K562 (cell line): ENCODE measurements around the gene KCNK3. TPM values are rescaled to one million over a fixed set of nuclear protein-coding genes. Genes with fewer than 3 reads are reported as not detected.

Experiments
- ATAC-seq: fragments of 200-7000 bp; cut with Tn5 transposase; 3 replicates; pipeline ENCODE4 v1.9.1; 2020; ENCODE audit warnings: moderate library complexity
- BruUV-seq: library from RNA; stranded (reverse); fragments of 400-500 nt; replicated peaks from 2 replicates; lab custom pipeline; 2021; lab: Mats Ljungman, UMichigan
- CTCF ChIA-PET: fragments of 300-600 bp; formaldehyde crosslinking; extraction: SDS; loops from one replicate; lab custom pipeline; 2021; ENCODE audit warnings: low intra/inter-chr PET ratio; lab: Yijun Ruan, JAX
- POLR2A ChIA-PET: fragments of 300-600, 350-650 bp; sonication (Branson Sonifier 250); formaldehyde crosslinking; extraction: SDS; loops from one replicate; lab custom pipeline; 2021; ENCODE audit warnings: antibody characterized with exemption, inconsistent platforms; lab: Yijun Ruan, JAX
- DNase-seq, 4 experiments: peaks; one replicate each; pipeline versions ENCODE4 v3.0.0 to v3.0.0-alpha.2; 2011 to 2018; ENCODE audit warnings: low spot score in 3 of 4, mixed read lengths in 3 of 4; ENCODE audit errors: extremely low read depth in 1 of 4
- FAIRE-seq: peaks from 2 replicates; lab custom pipeline; 2011; peaks lifted over from hg19 to GRCh38; lab: Jason Lieb, UNC
- H2AFZ ChIP-seq: 2 replicates; pipeline ENCODE4 v1.6.0; 2011; ENCODE audit warnings: low read depth, low read length, control low read depth, inconsistent platforms
- H3K27ac ChIP-seq: fragments of 200-600 bp; 3 replicates; pipeline ENCODE4 v1.8.0; 2011; ENCODE audit warnings: low read depth, mild to moderate bottlenecking, control low read depth, inconsistent platforms, low read length, moderate library complexity, mixed read lengths; ENCODE audit errors: extremely low read depth
- H3K27me3 ChIP-seq, 2 experiments: fragments of 300-600 bp in 1 of 2; 2 replicates in 1 of 2; 3 replicates in 1 of 2; pipeline versions ENCODE4 v1.6.0 to v1.8.0; 2011; ENCODE audit warnings: inconsistent platforms in 2 of 2, low read length in 2 of 2, mild to moderate bottlenecking in 1 of 2, mixed read lengths in 1 of 2, moderate library complexity in 1 of 2; ENCODE audit not compliant: control insufficient read depth in 2 of 2, insufficient read depth in 2 of 2
- H3K36me3 ChIP-seq: fragments of 300-600 bp; 3 replicates; pipeline ENCODE4 v1.8.0; 2011; ENCODE audit warnings: mild to moderate bottlenecking, low read length, inconsistent platforms; ENCODE audit not compliant: control insufficient read depth, insufficient read depth
- H3K4me1 ChIP-seq, 2 experiments: fragments of 200-600 bp in 1 of 2; replicated peaks in 1 of 2; 2 replicates in 1 of 2; 3 replicates in 1 of 2; pipeline versions ENCODE4 v1.5.1 to v1.8.0; 2011; ENCODE audit warnings: inconsistent platforms in 2 of 2, low read length in 2 of 2, mild to moderate bottlenecking in 1 of 2, mixed read lengths in 1 of 2, moderate library complexity in 1 of 2; ENCODE audit not compliant: control insufficient read depth in 2 of 2, insufficient read depth in 2 of 2
- H3K4me2 ChIP-seq: 2 replicates; pipeline ENCODE4 v1.6.1; 2011; ENCODE audit warnings: low read length, control low read depth, inconsistent platforms, mixed read lengths; ENCODE audit not compliant: insufficient read depth
- H3K4me3 ChIP-seq: fragments of 200-600 bp; sonication (generic), shearing (Covaris generic); 2 replicates; pipeline ENCODE4 v1.5.1; 2016; ENCODE audit warnings: control low read depth, inconsistent platforms
- H3K79me2 ChIP-seq: fragments of 200-600 bp; 3 replicates; pipeline ENCODE4 v1.8.0; 2011; ENCODE audit warnings: low read length, inconsistent platforms; ENCODE audit not compliant: control insufficient read depth, insufficient read depth
- H3K9ac ChIP-seq, 2 experiments: 2 replicates each; pipeline versions ENCODE4 v1.6.0 to v1.6.1; 2011; ENCODE audit warnings: low read depth in 2 of 2, low read length in 2 of 2, control low read depth in 1 of 2, inconsistent platforms in 1 of 2, mild to moderate bottlenecking in 1 of 2, mixed read lengths in 1 of 2; ENCODE audit not compliant: insufficient read depth in 1 of 2
- H3K9me1 ChIP-seq: one replicate; pipeline ENCODE4 v1.6.0; 2011; ENCODE audit warnings: inconsistent platforms, mild to moderate bottlenecking, low read length, moderate library complexity; ENCODE audit not compliant: control insufficient read depth, insufficient read depth
- H3K9me3 ChIP-seq: replicated peaks from 2 replicates; pipeline ENCODE4 v1.5.1; 2011; ENCODE audit warnings: low read depth, low read length, inconsistent platforms; ENCODE audit not compliant: control insufficient read depth, insufficient read depth
- H4K20me1 ChIP-seq: replicated peaks from 2 replicates; pipeline ENCODE4 v1.6.1; 2011; ENCODE audit warnings: low read length, inconsistent platforms, mixed read lengths; ENCODE audit not compliant: control insufficient read depth, insufficient read depth
- CCAR2 ChIP-seq: fragments of 200-400 bp; formaldehyde crosslinking; IDR thresholded peaks from 2 replicates; pipeline ENCODE4 v1.6.1; 2017; ENCODE audit warnings: mild to moderate bottlenecking, low read depth, low read length
- DPF2 ChIP-seq: fragments of 450-650 bp; IDR thresholded peaks from 2 replicates; pipeline ENCODE4 v1.6.1; 2016
- FIP1L1 ChIP-seq: fragments of 200-400 bp; formaldehyde crosslinking; IDR thresholded peaks from 2 replicates; pipeline ENCODE4 v1.6.1; 2018; ENCODE audit warnings: mild to moderate bottlenecking, low read depth, low read length; ENCODE audit not compliant: poor library complexity, severe bottlenecking
- HDAC2 ChIP-seq: fragments of 450-650 bp; IDR thresholded peaks from 2 replicates; pipeline ENCODE4 v1.6.1; 2016; ENCODE audit warnings: mild to moderate bottlenecking
- ILK ChIP-seq: fragments of 450-650 bp; IDR thresholded peaks from 2 replicates; pipeline ENCODE4 v1.6.1; 2016; ENCODE audit warnings: missing genetic modification characterization, low read depth, mild to moderate bottlenecking, missing compliant biosample characterization, moderate library complexity, borderline replicate concordance
- MAFF ChIP-seq: IDR thresholded peaks from 2 replicates; pipeline ENCODE4 v1.6.1; 2012; ENCODE audit warnings: low read length, improper control_type of control experiment
- NBN ChIP-seq: fragments of 450-650 bp; IDR thresholded peaks from 2 replicates; pipeline ENCODE4 v1.6.1; 2016; ENCODE audit warnings: low read depth, mild to moderate bottlenecking
- TCFL5 ChIP-seq: fragments of 250-450 bp; sonication (Bioruptor Pico); conservative IDR thresholded peaks from 2 replicates; pipeline ENCODE4 v1.6.1; 2021; ENCODE audit warnings: mild to moderate bottlenecking, moderate library complexity, matching md5 sums
- ZNF175 ChIP-seq: fragments of 200-800 bp; sonication (Bioruptor generic); IDR thresholded peaks from 2 replicates; pipeline ENCODE4 v1.6.1; 2016; ENCODE audit warnings: low read depth, mild to moderate bottlenecking, missing genetic modification characterization, missing compliant biosample characterization
- ZNF197 ChIP-seq: fragments of 200-800 bp; sonication (Bioruptor generic); IDR thresholded peaks from 2 replicates; pipeline ENCODE4 v1.6.1; 2016; ENCODE audit warnings: low read depth, missing genetic modification characterization, missing compliant biosample characterization
- ZNF239 ChIP-seq: fragments of 250-450 bp; sonication (Bioruptor Pico); IDR thresholded peaks from 2 replicates; pipeline ENCODE4 v1.4.0; 2020; ENCODE audit warnings: mild to moderate bottlenecking
- WGBS: fragments of 100-300 bp; shearing (Covaris generic); methylation state at CpG from one replicate; pipeline ENCODE4 v1.1.6; 2016; ENCODE audit warnings: low coverage, mixed read lengths; ENCODE audit not compliant: insufficient coverage; ENCODE audit errors: missing lambda C conversion rate; 5-methylcytosine and 5-hydroxymethylcytosine counted together
- in situ Hi-C: fragments of 300-500 bp; cut with MboI; formaldehyde crosslinking; loops from 4 replicates; pipeline ENCODE4 v1.15.0; 2018; ENCODE audit warnings: inconsistent platforms, mixed read lengths
- intact Hi-C: fragments of 100-400 bp; cut with micrococcal nuclease; formaldehyde crosslinking; loops from 2 replicates; pipeline ENCODE4 v1.14.2; 2022
- polyA plus RNA-seq, 8 experiments: library from polyadenylated mRNA; depleted of rRNA in 4 of 8; stranded (reverse) in 5 of 8; unstranded in 3 of 8; fragments of >200 nt; fragmentation: Nextera tagmentation in 2 of 8; fragmentation: Illumina TruSeq in 1 of 8; extraction: Ambion mirVana in 2 of 8; extraction: Trizol in 1 of 8; gene quantifications; 2 replicates each; pipeline versions ENCODE4 v1.2.1 to v1.2.3, GENCODE V29; 2011 to 2014; ENCODE audit warnings: inconsistent platforms in 1 of 8, missing spikeins in 1 of 8
- total RNA-seq, 7 experiments: library from RNA; depleted of rRNA in 6 of 7; stranded (reverse); fragments of >200 nt in 6 of 7; fragmentation: Illumina TruSeq in 2 of 7; extraction: Trizol in 2 of 7; gene quantifications; 2 replicates each; pipeline versions ENCODE4 v1.2.1 to v1.2.3, GENCODE V29; 2011 to 2021; ENCODE audit warnings: low replicate concordance in 1 of 7
- TF ChIP-seq, protein P1 (sequence below): fragments of 450-650 bp; IDR thresholded peaks from 2 replicates; pipeline ENCODE4 v1.6.1; 2016; ENCODE audit warnings: low read depth, mild to moderate bottlenecking, moderate library complexity
- TF ChIP-seq, protein P2 (sequence below): fragments of 450-650 bp; formaldehyde crosslinking; IDR thresholded peaks from 2 replicates; pipeline ENCODE4 v1.4.0; 2022; ENCODE audit warnings: mild to moderate bottlenecking, moderate library complexity
- TF ChIP-seq, protein P3 (sequence below): sonication (generic); formaldehyde crosslinking; IDR thresholded peaks from 2 replicates; pipeline ENCODE4 v1.8.1; 2023; ENCODE audit warnings: mild to moderate bottlenecking, missing genetic modification reagents

KCNK3 gene
- total and polyA plus RNA-seq, 9 of the 15 experiments (the other 6 are each of a cell fraction or from before 2014, with no cell fraction given): 0.01 to 0.20 (median 0.07) TPM; not detected in 5

DNA sequence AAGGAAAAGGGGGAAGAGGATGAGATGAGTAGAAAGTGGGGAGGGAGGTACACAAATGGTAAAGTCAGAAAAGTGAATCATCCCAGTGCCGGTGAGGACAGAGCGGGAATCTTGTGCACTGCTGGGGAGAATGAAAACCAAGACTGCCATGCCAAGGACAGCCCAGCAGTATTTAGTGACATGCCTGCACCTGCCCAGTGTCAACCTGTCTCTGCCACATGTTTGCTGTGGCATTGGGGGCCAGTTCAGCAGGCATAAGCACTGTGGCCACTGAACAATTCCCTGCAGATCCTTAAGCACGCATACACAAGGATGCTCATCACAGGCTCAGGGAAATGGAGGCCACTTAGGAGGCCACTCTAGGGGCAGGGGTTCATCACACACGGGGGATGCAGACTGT, 5.2 kb upstream of the KCNK3 start:
- peaks cover 7% of the 10 kb centered on the region for H4K20me1 ChIP-seq
- H3K9me1 ChIP-seq: peaks cover 4% of the 10 kb centered on the region
- WGBS: 2% methylated on average over 4 of the region's 4 CpGs
- no peak overlapping the region for H3K4me2 ChIP-seq
- no peak for FAIRE-seq
- in situ Hi-C loops: no loop called here
- no peak overlapping the region for H3K9ac ChIP-seq
- H3K9me3 ChIP-seq: no peaks in the 10 kb centered on the region
- ATAC-seq: no peak
- no peak for TF ChIP-seq CCAR2
- H3K27me3 ChIP-seq: peaks cover 13 to 69% of the 10 kb centered on the region in 2 experiments
- H2AFZ ChIP-seq: no peak overlapping the region
- intact Hi-C loops: no loop called here
- no peak for DNase-seq
- H3K36me3 ChIP-seq: no peaks in the 10 kb centered on the region
- ChIA-PET CTCF (no interaction called here), POLR2A (interaction anchor here (0.6 kb wide), 1 partner anchor 186 kb away, joined by 3 read pairs; no protein-coding TSS in a partner anchor)
- H3K4me3 ChIP-seq: no peak overlapping the region
- no peaks in the 10 kb centered on the region for H3K79me2 ChIP-seq
- H3K4me1 ChIP-seq: no peaks in the 10 kb centered on the region; a peak in 1 of 5 replicates
- no peak overlapping the region for H3K27ac ChIP-seq
- no TSS peak for BruUV-seq

DNA sequence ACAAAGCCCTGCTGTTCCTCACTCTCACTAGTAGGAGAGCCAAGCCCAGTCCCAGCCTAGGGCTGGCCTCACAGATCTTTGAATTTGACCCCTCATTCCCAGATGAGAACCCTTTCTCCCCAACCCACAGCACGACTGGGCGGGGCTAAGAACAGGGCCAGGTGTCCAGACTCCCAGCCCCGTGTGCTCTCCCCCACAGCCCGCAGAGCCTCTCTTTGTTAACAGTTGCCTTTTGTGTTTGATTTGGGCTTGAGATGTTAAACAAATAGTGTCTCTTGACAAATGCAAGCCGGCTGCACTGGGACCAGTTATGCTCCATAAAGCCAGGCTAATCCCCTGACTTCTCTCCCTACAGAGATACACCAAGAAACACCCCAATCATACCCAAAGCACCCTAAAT, 4.7 kb upstream of the KCNK3 start:
- Histone ChIP-seq H3K27ac (no peak overlapping the region), H2AFZ (no peak overlapping the region), H4K20me1 (peaks cover 7% of the 10 kb centered on the region), H3K27me3 (peaks cover 14 to 66% of the 10 kb centered on the region in 2 experiments), H3K4me3 (no peak overlapping the region), H3K4me2 (no peak overlapping the region), H3K9ac (no peak overlapping the region), H3K4me1 (peaks cover 0 to 2% of the 10 kb centered on the region in 2 experiments; a peak in 2 of 5 replicates), H3K79me2 (no peaks in the 10 kb centered on the region), H3K36me3 (no peaks in the 10 kb centered on the region), H3K9me3 (no peaks in the 10 kb centered on the region), H3K9me1 (peaks cover 4% of the 10 kb centered on the region)
- no peak for ATAC-seq
- in situ Hi-C loops: no loop called here
- ChIA-PET CTCF (no interaction called here), POLR2A (no interaction called here)
- FAIRE-seq: no peak
- WGBS: 0% methylated on average over 5 of the region's 5 CpGs
- no peak for DNase-seq
- intact Hi-C loops: no loop called here
- no TSS peak for BruUV-seq
- TF ChIP-seq TCFL5 (CRISPR knock-in tag) (no peak), ILK (tag) (no peak), DPF2 (no peak), ZNF239 (CRISPR knock-in tag) (no peak), ZNF197 (no peak), FIP1L1 (no peak), NBN (no peak), MAFF (no peak), ZNF175 (CRISPR knock-in tag) (no peak), HDAC2 (no peak)
- TF ChIP-seq, protein P1, sequence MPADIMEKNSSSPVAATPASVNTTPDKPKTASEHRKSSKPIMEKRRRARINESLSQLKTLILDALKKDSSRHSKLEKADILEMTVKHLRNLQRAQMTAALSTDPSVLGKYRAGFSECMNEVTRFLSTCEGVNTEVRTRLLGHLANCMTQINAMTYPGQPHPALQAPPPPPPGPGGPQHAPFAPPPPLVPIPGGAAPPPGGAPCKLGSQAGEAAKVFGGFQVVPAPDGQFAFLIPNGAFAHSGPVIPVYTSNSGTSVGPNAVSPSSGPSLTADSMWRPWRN: no peak
- TF ChIP-seq, protein P2, sequence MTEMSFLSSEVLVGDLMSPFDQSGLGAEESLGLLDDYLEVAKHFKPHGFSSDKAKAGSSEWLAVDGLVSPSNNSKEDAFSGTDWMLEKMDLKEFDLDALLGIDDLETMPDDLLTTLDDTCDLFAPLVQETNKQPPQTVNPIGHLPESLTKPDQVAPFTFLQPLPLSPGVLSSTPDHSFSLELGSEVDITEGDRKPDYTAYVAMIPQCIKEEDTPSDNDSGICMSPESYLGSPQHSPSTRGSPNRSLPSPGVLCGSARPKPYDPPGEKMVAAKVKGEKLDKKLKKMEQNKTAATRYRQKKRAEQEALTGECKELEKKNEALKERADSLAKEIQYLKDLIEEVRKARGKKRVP (CRISPR knock-in tag): no peak
- TF ChIP-seq, protein P3, sequence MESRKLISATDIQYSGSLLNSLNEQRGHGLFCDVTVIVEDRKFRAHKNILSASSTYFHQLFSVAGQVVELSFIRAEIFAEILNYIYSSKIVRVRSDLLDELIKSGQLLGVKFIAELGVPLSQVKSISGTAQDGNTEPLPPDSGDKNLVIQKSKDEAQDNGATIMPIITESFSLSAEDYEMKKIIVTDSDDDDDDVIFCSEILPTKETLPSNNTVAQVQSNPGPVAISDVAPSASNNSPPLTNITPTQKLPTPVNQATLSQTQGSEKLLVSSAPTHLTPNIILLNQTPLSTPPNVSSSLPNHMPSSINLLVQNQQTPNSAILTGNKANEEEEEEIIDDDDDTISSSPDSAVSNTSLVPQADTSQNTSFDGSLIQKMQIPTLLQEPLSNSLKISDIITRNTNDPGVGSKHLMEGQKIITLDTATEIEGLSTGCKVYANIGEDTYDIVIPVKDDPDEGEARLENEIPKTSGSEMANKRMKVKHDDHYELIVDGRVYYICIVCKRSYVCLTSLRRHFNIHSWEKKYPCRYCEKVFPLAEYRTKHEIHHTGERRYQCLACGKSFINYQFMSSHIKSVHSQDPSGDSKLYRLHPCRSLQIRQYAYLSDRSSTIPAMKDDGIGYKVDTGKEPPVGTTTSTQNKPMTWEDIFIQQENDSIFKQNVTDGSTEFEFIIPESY (CRISPR knock-in tag): no peak
